Thoracic aorta (tissue), 2 donors: ENCODE measurements around the gene TMED9. TPM values are rescaled to one million over a fixed set of nuclear protein-coding genes. Genes with fewer than 3 reads are reported as not detected.

Experiments
- ATAC-seq: fragments of 150-250 bp; one replicate; pipeline ENCODE4 v1.8.0; 2017; ENCODE audit warnings: low read depth; ENCODE audit not compliant: insufficient number of reproducible peaks, low FRiP score
- DNase-seq: peaks from one replicate; pipeline ENCODE4 v3.0.0-alpha.2; 2020; ENCODE audit warnings: low spot score
- H3K27ac ChIP-seq, 2 donors: fragments of 200-600 bp; sonication (generic); 1 replicate in 1 of 2; 2 replicates in 1 of 2; pipeline ENCODE4 v1.5.1; 2016; ENCODE audit warnings: mild to moderate bottlenecking in 2 of 2, moderate library complexity in 2 of 2
- H3K27me3 ChIP-seq: fragments of 200-600 bp; sonication (generic); replicated peaks from 2 replicates; pipeline ENCODE4 v1.6.0; 2016; ENCODE audit warnings: mild to moderate bottlenecking; ENCODE audit not compliant: insufficient read depth
- H3K36me3 ChIP-seq: fragments of 200-600 bp; sonication (generic); one replicate; pipeline ENCODE4 v1.5.1; 2016
- H3K4me1 ChIP-seq, 2 donors: fragments of 200-600 bp; sonication (generic); 1 replicate in 1 of 2; 2 replicates in 1 of 2; pipeline versions ENCODE4 v1.5.1 to v1.6.0; 2016; ENCODE audit warnings: low read depth in 2 of 2, mild to moderate bottlenecking in 1 of 2; ENCODE audit not compliant: control insufficient read depth in 1 of 2
- H3K4me3 ChIP-seq: fragments of 200-600 bp; sonication (generic); 2 replicates; pipeline ENCODE4 v1.5.1; 2016; ENCODE audit warnings: mild to moderate bottlenecking
- H3K9me3 ChIP-seq: fragments of 200-600 bp; sonication (generic); 2 replicates; pipeline ENCODE4 v1.5.1; 2016
- CTCF ChIP-seq: fragments of 200-600 bp; sonication (generic); IDR thresholded peaks from one replicate; pipeline ENCODE4 v1.5.1; 2019; ENCODE audit warnings: antibody characterized with exemption
- total RNA-seq, 2 donors: library from RNA; depleted of rRNA; stranded (reverse); fragments of >200 nt; gene quantifications; one replicate each; pipeline versions ENCODE4 v1.1.0 to v1.2.3, GENCODE V29; 2016

TMED9 gene
- total RNA-seq, 2 donors from 2014 or later, result 103 to 119 TPM

GRCh38 chr5:177608243-177609075, 16.5 kb downstream of the TMED9 start:
- TF ChIP-seq CTCF, result no peak
- H3K4me1 ChIP-seq, result no peaks in the 10 kb centered on the region
- H3K9me3 ChIP-seq, result no peaks in the 10 kb centered on the region
- no peak for ATAC-seq
- no peaks in the 10 kb centered on the region for H3K36me3 ChIP-seq
- no peaks in the 10 kb centered on the region for H3K27me3 ChIP-seq
- no peak overlapping the region for H3K27ac ChIP-seq
- DNase-seq, result no peak
- H3K4me3 ChIP-seq, result no peak overlapping the region

- no peaks in the 10 kb centered on the region for H3K27me3 ChIP-seq
- DNase-seq (no peak), ATAC-seq (no peak)
- H3K36me3 ChIP-seq, result no peaks in the 10 kb centered on the region
- H3K4me3 ChIP-seq, result no peak overlapping the region
- no peak for TF ChIP-seq CTCF
- H3K9me3 ChIP-seq, result no peaks in the 10 kb centered on the region
- H3K4me1 ChIP-seq, result no peaks in the 10 kb centered on the region
- H3K27ac ChIP-seq, result no peak overlapping the region
Observed at GRCh38 chr5:177609076-177610059, 17.4 kb downstream of the TMED9 start.

DNA sequence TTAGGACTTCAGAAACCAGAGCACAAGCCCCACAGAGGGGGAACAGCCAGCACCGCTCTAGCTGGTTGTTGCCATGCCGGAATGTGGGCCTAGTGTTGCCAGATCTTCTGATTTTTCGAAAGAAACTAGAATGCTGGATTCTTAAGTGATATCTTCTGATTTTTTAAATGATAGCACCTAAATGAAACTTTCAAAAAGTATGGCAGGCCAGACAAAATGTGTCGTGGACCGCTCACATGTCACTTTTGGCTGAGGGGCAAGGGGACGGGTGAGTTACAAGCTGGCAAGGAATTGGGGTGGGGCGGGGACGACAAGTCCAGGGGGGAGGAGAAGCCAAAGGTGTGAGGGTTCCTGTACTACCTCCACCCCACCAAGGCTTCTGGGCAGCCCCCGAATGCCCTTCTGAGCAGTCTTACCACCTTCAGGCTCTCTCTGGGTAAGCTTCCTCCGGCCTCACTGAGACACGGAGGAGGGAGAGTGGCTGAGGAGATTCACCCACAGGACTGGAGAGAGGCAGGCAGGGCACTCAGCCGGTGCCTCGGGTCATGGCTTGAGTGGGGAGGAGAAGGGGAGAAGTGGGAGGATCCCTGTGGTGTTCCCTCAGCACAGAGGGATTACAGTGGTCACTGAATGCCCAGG, 18.2 kb downstream of the TMED9 start:
- DNase-seq (no peak), ATAC-seq (no peak)
- H3K4me3 ChIP-seq, result no peak overlapping the region
- H3K27me3 ChIP-seq, result no peaks in the 10 kb centered on the region
- no peaks in the 10 kb centered on the region for H3K36me3 ChIP-seq
- no peaks in the 10 kb centered on the region for H3K4me1 ChIP-seq
- no peak for TF ChIP-seq CTCF
- H3K9me3 ChIP-seq, result no peaks in the 10 kb centered on the region
- no peak overlapping the region for H3K27ac ChIP-seq

- Histone ChIP-seq H3K36me3 (no peaks in the 10 kb centered on the region), H3K27me3 (no peaks in the 10 kb centered on the region), H3K9me3 (no peaks in the 10 kb centered on the region), H3K4me1 (no peaks in the 10 kb centered on the region), H3K27ac (no peak overlapping the region), H3K4me3 (no peak overlapping the region)
- no peak for ATAC-seq
- TF ChIP-seq CTCF, result no peak
- no peak for DNase-seq
Observed at GRCh38 chr5:177610770-177611445, 18.9 kb downstream of the TMED9 start.
